ENCODE measurements around the gene COA1.
"Not testable (repeated sequence)": the region's sequence is repeated elsewhere in the genome, so short reads cannot be mapped to it uniquely, and the experiment has no call there.

Gene COA1

DNA sequence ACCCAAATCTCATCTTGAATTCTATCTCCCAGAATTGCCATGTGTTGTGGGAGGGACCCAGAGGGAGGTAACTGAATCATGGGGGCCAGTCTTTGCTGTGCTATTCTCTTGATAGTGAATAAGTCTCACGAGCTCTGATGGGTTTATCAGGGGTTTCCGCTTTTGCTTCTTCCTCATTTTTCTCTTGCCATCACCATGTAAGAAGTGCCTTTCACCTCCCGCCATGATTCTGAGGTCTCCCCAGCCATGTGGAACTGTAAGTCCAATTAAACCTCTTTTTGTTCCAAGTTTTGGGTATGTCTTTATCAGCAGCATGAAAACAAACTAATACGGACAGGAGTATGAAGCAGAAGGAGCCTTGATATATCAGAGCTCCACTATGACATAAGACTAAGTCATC is 41.5 kb downstream of the COA1 start:
- DNase-seq = not testable (repeated sequence)

DNA sequence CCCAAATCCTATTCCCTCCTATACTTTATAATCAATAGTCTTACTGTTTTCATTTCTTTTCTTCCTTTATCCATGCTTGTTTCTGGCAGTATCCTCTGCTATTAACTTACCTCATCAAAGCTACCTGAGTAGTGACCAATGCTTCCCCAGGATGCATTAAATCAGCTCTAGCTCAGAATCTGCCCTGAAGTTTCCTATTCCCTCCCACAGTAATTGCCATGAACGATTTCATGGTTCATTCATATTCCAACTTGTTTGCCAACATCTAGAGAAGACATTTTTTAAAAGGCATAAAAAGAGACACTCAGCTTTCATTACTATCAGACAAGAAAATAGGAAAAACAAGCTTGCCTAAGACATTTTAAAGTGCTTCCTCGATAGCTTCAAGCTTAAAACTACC is 42.3 kb downstream of the COA1 start:
- DNase-seq = no peak

DNA sequence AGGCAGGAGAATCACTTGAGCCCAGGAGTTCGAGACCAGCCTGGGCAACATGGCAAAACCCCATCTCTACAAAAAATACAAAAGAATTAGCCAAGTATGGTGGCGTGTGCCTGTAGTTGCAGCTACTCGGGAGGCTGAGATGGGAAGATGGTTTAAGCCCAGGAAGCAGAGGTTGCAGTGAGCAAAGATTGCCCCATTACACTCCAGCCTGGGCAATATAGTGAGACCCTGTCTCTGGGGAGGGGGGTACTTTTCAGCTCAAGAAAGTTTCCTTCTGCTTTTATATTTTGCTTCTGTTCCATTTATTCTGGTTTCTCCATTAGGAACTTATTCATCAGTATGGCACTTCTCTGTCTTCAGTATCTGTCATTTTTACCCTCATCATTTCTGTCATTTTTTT is 48.6 kb downstream of the COA1 start:
- DNase-seq = no peak

DNA sequence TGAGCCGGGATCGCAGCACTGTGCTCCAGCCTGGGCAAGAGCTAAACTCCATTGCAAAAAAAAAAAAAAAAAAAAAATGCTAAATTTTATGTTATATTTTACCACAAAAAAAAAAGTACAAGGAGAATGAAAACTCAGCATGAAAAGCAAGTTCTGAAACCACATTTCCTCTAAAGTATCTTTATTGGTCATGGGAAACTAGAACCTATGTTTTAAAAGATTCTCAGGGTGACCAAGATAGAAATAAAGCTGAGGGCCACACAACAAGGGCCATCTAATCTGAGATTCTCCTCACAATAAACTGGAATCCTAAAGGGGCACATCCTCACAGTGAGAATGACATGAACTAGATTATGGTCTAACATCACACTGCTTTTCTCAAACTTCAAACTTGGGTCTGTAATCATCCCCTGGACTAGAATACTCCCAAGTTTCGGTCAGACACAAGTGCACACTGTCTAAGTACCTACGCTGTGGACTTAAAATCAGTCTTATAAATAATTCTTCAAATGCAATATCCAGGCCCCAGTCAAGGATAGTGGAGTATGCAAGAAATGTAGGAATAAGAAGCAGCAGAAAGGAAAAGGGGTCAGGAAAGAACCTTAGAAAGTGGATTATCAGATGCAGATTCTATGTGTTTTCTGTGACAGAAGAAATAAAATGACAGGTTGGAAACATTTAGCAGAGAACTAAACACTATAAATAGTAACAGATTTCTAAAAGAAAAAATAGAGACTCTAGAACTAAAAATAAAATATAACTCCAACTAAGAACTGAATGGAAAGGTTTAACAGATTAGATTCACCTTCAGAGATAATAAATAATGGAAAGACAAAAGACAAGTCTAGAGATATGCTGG is 49.9 kb downstream of the COA1 start:
- no peak for DNase-seq

DNA sequence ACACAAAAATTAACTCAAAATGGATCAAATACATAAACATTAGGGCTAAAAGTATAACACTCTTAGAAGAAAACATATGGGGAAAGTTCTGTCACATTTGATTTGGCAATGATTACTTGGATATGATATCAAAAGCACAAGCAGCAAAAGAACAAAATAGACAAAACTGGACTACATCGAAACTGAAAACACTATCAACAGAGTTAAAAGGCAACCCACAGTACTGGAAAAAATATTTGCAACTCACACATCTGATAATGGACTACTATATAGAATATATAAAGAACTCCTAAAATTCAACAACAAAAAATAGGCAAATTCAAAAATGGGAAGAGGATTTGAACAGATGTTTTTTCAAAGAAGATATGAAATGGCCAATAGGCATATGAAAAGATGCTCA is 51.0 kb downstream of the COA1 start:
- no peak for DNase-seq

DNA sequence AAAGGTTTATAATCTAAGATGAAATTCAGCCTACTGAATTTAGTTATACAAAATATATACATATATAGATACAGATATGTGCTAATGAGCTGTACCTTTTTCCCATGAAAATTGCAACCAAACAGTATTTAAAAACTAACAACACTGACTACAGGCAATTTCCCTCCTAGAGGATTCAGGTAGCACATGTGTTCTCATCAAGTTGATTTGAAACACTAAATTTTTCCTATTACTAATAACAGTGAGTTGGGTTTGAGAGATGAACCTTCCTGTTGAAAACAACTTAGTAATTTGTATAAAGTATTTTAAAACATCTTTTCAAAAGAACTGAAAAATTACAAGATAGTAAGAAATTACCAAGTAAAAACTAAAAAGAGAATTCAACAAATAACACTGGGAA is 51.5 kb downstream of the COA1 start:
- no peak for DNase-seq

DNA sequence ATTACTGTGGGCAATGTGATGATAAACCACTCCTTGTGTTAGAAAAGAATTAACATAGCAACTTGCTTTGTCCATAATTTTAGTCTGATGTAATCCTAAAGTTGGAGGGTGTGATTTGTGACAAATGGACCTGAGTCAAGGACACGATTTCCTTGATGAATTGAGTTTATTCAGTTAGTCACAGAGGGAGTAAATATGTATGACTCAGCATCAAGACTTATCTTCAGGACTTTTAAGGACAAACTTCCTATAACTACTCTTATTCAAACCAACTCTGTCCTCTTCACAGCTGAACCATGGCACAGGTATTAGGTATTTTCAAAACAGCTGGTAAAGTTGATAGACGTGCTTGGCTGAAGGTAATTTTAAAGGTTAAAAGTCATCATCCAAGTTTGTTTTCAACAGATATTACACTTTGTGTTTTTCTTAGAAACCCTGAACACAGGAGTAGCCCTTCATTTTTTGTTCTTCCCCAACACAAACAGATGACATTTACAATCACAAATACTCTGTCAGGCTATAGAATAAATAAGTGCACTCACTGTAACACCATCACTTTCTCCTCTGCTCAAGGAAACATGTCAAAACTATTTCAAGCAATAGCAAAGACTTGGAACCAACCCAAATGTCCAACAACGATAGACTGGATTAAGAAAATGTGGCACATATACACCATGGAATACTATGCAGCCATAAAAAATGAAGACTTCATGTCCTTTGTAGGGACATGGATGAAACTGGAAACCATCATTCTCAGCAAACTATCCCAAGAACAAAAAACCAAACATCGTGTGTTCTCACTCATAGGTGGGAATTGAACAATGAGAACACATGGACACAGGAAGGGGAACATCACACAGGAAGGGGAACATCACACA is 54.5 kb downstream of the COA1 start:
- no peak for DNase-seq

DNA sequence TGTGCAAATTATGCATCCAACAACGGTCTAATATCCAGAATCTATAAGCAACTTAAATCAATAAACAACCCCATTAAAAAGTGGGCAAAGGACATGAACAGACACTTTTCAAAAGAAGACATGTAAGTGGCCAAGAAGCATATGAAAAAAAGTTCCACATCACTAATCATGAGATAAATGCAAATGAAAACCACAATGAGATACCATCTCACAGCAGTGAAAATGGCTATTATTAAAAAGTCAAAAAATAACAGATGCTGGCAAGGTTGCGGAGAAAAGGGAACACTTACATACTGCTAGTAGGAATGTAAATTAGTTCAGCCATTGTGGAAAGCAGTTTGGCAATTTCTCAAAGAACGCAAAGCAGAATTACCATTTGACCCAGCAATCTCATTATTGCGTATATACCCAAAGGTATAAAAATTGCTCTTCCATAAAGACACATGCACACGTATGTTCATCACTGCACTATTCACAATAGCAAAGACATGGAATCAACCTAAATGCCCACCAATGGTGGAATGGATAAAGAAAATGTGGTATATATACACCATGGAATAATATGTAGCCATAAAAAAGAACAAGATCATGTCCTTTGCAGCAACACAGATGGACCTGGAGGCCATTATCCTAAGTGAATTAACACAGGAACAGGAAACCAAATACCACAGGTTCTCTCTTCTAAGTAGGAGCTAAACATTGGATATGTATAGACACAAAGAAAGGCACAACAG is 55.9 kb downstream of the COA1 start:
- DNase-seq = not testable (repeated sequence)

DNA sequence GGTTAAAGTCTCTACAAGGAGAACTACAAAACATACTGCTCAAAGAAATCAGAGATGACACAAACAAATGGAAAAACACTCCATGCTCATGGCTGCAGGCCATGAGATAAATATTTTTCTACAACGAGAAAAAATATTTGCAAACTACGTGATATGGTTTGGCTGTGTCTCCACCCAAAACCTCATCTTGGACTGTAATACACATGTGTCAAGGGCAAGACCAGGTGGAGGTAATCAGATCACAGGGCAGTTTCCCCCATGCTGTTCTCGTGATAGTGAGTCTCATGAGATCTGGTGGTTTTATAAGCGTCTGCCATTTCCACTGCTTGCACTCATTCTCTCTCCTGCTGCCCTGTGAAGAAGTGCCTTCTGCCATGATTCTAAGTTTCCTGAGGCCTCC is 57.8 kb downstream of the COA1 start:
- no peak for DNase-seq

DNA sequence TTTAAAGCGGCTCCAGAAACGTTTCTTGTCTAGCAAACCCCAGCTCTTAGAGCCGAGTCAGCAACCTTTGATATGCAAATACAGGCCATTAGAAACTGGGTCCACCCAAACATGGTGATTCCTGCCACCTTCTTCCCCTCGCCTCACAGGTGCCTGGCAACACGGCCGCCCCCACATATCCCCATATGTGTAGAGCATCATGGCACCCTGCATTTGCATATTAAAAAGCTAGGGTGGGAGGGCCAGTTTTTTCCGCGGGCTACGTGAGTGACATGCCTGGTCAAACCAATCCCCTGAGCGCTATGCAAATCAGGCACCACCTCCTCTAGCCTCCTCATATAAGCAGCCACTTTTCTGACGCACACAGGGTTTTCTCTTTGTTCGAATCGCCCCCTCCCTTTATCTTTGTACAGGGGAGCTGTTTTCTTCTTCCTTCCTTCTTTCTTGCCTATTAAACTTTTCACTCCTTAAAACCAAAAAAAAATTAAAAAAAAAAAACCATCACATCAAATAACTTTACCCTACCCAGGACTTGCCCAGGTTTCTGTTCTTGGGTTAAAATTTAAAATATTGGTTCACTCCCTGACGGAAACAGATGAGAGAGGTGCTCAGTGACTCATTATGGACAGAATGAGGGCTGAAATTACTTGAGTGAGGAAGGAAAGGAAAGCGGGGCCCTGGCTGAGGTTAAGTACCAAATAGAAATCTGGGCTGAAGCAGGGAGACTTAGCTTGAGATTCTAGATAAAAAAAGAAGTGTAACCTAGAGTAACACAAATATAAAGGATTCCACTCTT is 59.8 kb downstream of the COA1 start:
- DNase-seq = peak; percentile 88

DNA sequence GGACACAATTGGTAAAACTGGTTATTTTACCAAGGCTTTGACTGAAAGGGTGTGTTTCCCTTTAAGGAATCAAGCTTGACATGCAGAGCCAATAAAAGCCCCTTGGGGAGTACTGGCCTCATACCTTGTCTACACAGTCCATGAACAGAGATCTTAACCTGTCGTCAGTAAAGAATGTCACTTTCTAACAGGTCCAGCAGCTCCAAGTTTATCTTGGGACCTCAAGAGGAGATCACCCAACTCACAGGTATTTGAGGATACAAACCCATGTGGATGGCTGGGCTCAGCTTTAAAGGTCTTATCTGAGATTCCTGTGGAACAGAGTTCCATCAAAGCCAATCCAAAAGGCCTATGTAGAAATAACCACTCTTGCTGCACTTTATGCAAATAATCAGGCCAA is 61.3 kb downstream of the COA1 start:
- no peak for DNase-seq

DNA sequence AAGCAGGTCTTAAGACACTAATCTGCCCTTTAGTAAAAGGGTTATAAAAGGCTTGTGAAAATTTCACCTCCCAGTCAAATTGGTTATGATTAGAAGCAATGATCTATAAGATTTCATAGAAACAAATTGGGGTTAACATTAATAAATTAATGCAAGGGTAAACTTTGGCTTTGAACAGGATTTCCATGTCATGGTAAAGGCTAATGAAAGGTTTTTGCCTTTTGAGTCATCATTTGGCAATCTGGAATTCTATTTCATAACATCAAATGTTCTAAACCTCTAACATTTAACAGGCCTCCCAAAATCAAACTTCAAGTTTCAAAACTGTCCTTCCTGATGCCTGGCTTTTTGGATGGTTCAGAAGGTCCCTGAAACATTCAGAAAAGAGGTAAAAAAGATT is 62.4 kb downstream of the COA1 start:
- no peak for DNase-seq

DNA sequence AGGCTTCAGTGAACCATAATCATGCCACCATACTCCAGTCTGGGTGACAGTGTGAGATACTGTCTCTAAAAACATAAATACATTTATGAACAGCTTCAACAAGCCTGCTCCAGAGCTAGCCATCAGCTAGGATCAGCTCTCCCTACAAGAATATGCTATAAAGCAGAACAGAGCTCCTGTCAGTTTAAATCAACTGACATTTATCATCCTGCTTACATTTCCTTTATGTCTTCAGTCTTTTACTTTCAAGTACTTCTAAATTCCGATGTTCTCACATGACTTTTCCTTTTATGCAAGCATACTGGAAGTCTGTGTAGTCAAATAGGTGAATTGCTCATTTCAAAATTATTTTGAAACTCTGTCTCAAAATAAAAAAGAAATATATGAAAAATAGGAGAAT is 64.6 kb downstream of the COA1 start:
- DNase-seq = no peak

DNA sequence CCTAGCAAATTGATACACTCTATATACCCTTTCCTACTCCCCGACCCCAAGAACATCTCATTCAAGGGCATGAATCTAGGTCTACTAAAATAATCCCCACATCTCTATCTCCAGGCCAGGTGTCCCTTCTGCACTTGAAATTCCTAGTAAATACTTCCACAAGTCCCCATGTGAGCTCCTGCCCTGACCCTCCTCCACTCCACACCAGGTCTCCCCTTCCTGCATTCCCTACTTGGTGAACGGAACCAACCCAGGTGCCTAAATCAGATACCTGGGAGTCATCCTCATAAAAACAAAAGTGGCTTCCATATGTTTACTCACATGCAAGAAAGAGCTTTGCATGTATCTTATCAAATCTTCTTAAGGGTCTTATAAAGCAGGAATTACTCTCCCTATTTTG is 69.2 kb downstream of the COA1 start:
- DNase-seq = no peak

DNA sequence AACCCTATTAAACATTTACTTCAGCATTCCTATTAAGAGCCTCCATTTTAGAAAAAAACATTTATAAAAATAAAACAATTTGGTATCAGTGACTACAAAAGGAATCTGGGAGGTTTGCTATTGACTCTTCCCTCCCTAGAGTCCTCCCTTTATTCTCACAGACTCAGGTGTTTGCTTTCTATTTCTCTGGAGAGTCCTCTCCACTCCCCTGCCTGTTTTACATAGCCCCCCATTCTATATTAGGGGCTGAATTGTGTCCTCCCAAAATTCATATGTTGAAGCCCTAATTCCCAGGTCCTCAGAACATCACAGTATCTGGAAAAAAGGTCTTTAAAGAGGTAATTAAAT is 69.8 kb downstream of the COA1 start:
- DNase-seq = no peak

DNA sequence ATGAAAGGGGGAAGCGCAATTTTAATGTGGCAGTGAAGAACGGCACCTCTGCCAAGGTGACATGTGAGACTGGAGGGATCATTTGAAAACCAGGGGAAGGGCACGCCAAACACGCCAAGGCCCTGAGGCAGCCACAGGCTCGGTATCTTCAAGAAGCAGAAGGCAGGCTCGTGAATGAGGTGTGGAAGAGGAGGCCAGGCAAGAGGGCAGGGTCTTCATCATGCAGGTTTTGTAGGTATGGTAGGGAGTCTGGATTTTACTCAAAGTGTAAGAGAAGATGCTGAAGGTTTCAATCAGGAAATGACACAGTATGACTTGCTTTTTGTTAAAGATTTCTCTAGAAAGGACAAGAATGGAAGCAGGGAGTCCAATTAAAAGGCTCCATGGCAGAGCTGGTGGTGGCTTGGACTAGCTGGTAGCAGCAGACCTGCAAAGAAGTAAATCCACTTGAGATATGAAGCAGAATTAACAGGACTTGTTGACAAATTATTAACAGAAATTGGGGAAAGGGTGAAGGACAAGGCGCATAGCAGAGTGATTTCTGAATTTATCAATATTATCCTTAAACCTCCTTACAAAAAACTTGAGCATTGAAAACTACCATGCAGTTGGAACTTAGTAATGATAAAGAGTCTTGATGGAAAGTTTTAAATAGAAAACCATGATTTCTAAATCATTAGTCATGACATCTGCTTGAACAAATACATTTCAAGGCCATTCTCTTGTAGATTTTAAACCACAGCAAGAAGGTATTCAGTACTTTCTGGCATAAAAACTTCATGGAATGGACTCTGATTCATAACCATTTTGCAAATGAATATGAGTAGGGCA is 70.4 kb downstream of the COA1 start:
- no peak for DNase-seq

DNA sequence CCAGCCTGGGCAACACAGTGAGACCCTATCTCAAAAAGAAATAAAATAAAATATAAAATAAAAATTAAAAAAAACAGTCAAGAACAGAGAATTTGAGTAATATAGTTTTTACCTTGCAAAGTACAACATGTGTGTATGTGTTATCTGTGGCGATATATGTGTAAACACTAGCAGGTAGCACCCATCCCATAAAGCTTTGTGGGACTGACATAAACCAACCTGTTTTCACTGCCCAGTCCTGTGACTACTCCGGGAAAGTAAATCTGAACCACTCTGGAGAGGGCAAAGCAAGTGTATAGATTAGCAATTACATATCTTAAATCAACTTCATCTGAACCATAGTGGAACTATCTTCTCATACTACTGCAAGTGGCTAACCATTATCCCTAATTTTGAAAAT is 72.3 kb downstream of the COA1 start:
- DNase-seq = no peak

DNA sequence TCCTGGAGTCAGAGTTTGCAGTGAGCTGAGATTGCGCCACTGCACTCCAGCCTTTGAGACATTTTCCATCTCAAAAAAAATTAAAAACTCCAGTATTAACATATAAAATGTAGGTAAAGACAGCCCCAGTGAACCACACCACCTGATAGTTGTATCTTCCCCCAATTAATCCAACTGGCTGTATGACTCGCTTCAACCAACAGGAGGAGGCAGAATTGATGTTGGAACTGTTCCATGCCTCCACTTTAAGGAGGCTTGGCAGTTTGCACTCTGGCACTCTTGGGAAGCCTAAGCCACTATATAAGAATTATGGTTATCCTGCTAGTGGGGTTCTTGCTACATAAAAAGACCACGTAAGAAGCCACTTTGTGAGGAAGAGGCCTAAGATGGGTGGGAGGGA is 73.7 kb downstream of the COA1 start:
- no peak for DNase-seq

DNA sequence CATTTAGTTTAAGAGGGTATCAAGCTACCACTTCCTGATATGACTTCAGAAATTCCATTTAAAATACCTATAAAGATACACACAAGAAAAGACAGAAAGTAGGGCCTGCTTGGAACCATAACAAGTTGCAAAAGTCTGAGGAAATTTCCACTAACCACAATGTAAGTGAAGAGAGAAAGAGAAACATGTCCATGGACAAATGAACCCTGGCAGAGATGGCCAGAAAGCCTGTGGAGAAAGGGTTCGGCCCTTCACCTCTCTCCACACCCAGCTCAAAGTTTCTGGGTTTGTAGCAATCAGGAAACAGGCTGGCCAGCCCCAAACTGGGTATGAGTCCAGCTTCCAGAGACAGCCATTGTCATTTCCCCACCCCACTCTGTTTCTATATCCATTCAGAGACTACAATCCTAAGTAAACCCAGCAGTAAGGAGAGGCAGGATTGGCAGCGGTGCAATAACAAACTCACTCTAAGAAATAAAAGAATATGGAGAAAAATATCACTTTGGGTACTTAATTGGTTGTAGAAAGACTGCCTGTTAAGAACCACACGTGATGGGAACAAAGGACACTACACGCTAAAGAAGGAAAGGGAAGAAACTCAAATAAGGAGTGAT is 75.3 kb downstream of the COA1 start:
- no peak for DNase-seq

DNA sequence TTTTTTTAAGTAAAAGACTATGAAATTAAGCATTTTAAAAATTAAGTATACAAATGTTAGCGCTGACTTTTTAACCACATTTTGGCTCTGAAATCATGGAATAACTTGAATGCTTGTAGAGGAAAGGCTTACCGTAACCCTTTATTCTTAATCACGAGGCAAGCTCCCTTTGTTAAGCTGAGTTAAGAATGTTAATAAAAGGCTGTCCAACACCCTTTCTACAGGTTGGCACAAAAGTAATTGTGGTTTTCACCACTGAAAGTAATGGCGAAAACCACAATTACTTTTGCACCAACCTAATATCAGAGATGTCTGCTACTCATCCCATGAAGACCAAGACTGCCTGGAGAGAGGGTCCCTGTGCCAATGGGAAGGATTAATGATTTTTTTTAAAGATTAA is 75.9 kb downstream of the COA1 start:
- DNase-seq = no peak

DNA sequence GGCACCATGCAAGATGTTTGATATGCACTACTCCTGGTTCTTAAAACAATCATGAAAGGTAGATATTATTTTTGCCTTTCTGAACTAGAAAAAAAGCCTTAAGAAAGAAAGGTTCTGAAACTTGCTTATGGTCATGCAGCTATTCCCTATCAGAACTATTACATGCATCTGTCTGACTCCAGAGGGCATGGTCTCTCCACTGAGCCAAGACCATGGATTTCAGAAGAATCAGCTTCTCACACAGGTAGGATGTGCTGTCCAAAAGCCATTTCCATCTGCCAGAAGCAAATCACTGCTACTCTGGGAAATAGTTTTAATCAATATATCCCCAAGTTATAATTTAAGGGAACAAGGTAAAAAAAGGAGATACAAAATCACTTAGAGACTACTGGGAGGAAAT is 77.0 kb downstream of the COA1 start:
- no peak for DNase-seq
